PC-3 (cell line): Measurements from ENCODE around the gene DPF1. TPM values are rescaled to one million over a fixed set of nuclear protein-coding genes. Genes with fewer than 3 reads are reported as not detected.

Experiments
- ATAC-seq: fragments of 200-7000 bp; cut with Tn5 transposase; 2 replicates; pipeline ENCODE4 v1.9.1; 2020; ENCODE audit warnings: mild to moderate bottlenecking, moderate library complexity
- BruUV-seq: library from RNA; stranded (reverse); fragments of 400-500 nt; replicated peaks from 2 replicates; lab custom pipeline; 2021; lab: Mats Ljungman, UMichigan
- CTCF ChIA-PET: fragments of 300-600 bp; sonication (Branson Sonifier 250); formaldehyde crosslinking; loops from one replicate; lab custom pipeline; 2022; ENCODE audit warnings: antibody characterized with exemption; lab: Charles Lee
- POLR2A ChIA-PET: fragments of 300-600 bp; sonication (Branson Sonifier 250); formaldehyde crosslinking; loops from one replicate; lab custom pipeline; 2022; ENCODE audit warnings: antibody characterized with exemption; ENCODE audit not compliant: unreplicated experiment; lab: Charles Lee
- DNase-seq: peaks from one replicate; pipeline ENCODE4 v3.0.0-alpha.2; 2015
- H2AFZ ChIP-seq: fragments of 300-600 bp; sonication (generic); 2 replicates; pipeline ENCODE4 v1.6.0; 2016; ENCODE audit warnings: antibody characterized with exemption, low read length
- H3F3A ChIP-seq: fragments of 300-600 bp; sonication (generic); one replicate; pipeline ENCODE4 v1.6.0; 2017; ENCODE audit warnings: antibody characterized with exemption, low read length, control low read depth, mild to moderate bottlenecking; ENCODE audit not compliant: unreplicated experiment
- H3K27ac ChIP-seq: fragments of 300-600 bp; sonication (generic); 2 replicates; pipeline ENCODE4 v1.5.1; 2016; ENCODE audit warnings: mild to moderate bottlenecking, low read length
- H3K27me3 ChIP-seq: fragments of 300-600 bp; sonication (generic); 2 replicates; pipeline ENCODE4 v1.6.1; 2016; ENCODE audit warnings: low read length, mixed read lengths
- H3K36me3 ChIP-seq: fragments of 300-600 bp; sonication (generic); 2 replicates; pipeline ENCODE4 v1.6.1; 2016; ENCODE audit warnings: low read depth, mixed run types, low read length, mixed read lengths
- H3K4me1 ChIP-seq: fragments of 300-600 bp; sonication (generic); 2 replicates; pipeline ENCODE4 v1.5.1; 2016; ENCODE audit warnings: low read length; ENCODE audit not compliant: insufficient read depth
- H3K4me2 ChIP-seq: fragments of 300-600 bp; sonication (generic); 2 replicates; pipeline ENCODE4 v1.6.0; 2016; ENCODE audit warnings: low read length
- H3K4me3 ChIP-seq: fragments of 300-600 bp; sonication (generic); 2 replicates; pipeline ENCODE4 v1.5.1; 2016; ENCODE audit warnings: mild to moderate bottlenecking, low read length, mixed read lengths
- H3K79me2 ChIP-seq: fragments of 300-600 bp; sonication (generic); 2 replicates; pipeline ENCODE4 v1.6.1; 2017; ENCODE audit warnings: low read length, mixed read lengths
- H3K9ac ChIP-seq: fragments of 300-600 bp; sonication (generic); 2 replicates; pipeline ENCODE4 v1.6.0; 2016; ENCODE audit warnings: mild to moderate bottlenecking, low read length
- H3K9me2 ChIP-seq: fragments of 300-600 bp; sonication (generic); replicated peaks from 2 replicates; pipeline ENCODE4 v1.6.1; 2016; ENCODE audit warnings: mixed run types, low read length, mixed read lengths
- H3K9me3 ChIP-seq: fragments of 300-600 bp; sonication (generic); 2 replicates; pipeline ENCODE4 v1.6.1; 2016; ENCODE audit warnings: low read length, mixed read lengths
- H4K20me1 ChIP-seq: fragments of 300-600 bp; sonication (generic); 2 replicates; pipeline ENCODE4 v1.6.1; 2016; ENCODE audit warnings: low read length, mixed read lengths
- CTCF ChIP-seq: fragments of 300-600 bp; sonication (generic); conservative IDR thresholded peaks from 2 replicates; pipeline ENCODE4 v1.5.1; 2017; ENCODE audit warnings: antibody characterized with exemption, low read depth, mild to moderate bottlenecking, low read length
- EZH2 ChIP-seq: fragments of 300-600 bp; sonication (generic); IDR thresholded peaks from one replicate; pipeline ENCODE4 v1.6.1; 2017; ENCODE audit warnings: antibody characterized with exemption, mild to moderate bottlenecking, low read length; ENCODE audit not compliant: unreplicated experiment
- EZH2phosphoT487 ChIP-seq: fragments of 300-600 bp; sonication (generic); IDR thresholded peaks from 2 replicates; pipeline ENCODE4 v1.6.1; 2018; ENCODE audit warnings: mild to moderate bottlenecking, antibody characterized with exemption, low read length, borderline replicate concordance
- intact Hi-C: fragments of 100-400 bp; cut with micrococcal nuclease; formaldehyde crosslinking; loops from 2 replicates; pipeline ENCODE4 v1.9.0; 2023
- total RNA-seq: library from RNA; depleted of rRNA; stranded (reverse); fragments of >200 nt; gene quantifications from 2 replicates; pipeline ENCODE4 v1.2.3, GENCODE V29; 2014

The DPF1 gene
- total RNA-seq, 1 experiment from 2014 or later = 8.1 TPM

DNA sequence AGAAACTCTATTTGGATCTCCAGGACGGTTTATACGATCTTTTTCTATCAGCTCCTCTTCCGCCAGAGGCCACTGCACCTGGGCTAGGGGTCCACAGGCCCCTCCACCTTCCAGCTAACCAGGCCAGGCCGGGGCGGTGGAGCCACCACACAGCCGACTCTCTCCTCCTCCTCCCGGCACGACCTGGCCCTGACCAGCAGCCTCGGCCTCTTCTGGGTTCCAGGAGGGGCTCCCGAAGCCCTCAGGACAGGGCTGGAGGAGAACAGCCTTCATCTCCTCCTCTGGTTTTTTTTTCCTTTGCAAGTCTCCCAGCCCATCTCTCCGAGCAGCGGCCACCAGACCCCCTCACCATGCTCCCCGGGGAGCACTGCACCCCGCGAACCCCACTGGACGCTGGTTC, 17.1 kb downstream of the DPF1 start:
- CTCF ChIA-PET = no interaction called here
- Histone ChIP-seq H3K9me2 (no peaks in the 10 kb centered on the region), H4K20me1 (no peaks in the 10 kb centered on the region), H3K9ac (no peak overlapping the region), H3K4me2 (no peak overlapping the region), H3F3A (no peaks in the 10 kb centered on the region), H2AFZ (no peak overlapping the region), H3K27me3 (no peaks in the 10 kb centered on the region), H3K36me3 (no peaks in the 10 kb centered on the region; the same call in 1 of the 2 replicates), H3K4me3 (no peak overlapping the region), H3K4me1 (no peaks in the 10 kb centered on the region), H3K9me3 (no peaks in the 10 kb centered on the region), H3K27ac (no peak overlapping the region), H3K79me2 (no peaks in the 10 kb centered on the region)
- BruUV-seq = TSS peak; percentile 47
- DNase-seq (no peak), ATAC-seq (no peak)
- TF ChIP-seq CTCF (no peak), EZH2 (no peak), EZH2phosphoT487 (no peak)
- intact Hi-C loops = no loop called here
- POLR2A ChIA-PET = no interaction called here

- ChIA-PET CTCF (no interaction called here), POLR2A (no interaction called here)
- intact Hi-C loops = no loop called here
- Histone ChIP-seq H3F3A (no peaks in the 10 kb centered on the region), H3K9me3 (no peaks in the 10 kb centered on the region), H3K9me2 (no peaks in the 10 kb centered on the region), H4K20me1 (no peaks in the 10 kb centered on the region), H3K27me3 (no peaks in the 10 kb centered on the region), H3K4me1 (no peaks in the 10 kb centered on the region), H3K79me2 (no peaks in the 10 kb centered on the region), H3K36me3 (peaks cover 4% of the 10 kb centered on the region; the same call in 1 of the 2 replicates), H2AFZ (no peak overlapping the region), H3K4me2 (no peak overlapping the region), H3K27ac (no peak overlapping the region), H3K9ac (no peak overlapping the region), H3K4me3 (no peak overlapping the region)
- no TSS peak for BruUV-seq
- DNase-seq = no peak
- no peak for TF ChIP-seq EZH2
- TF ChIP-seq CTCF = no peak
- no peak for TF ChIP-seq EZH2phosphoT487
- ATAC-seq = no peak
Observed at GRCh38 chr19:38206006-38206745, 17.8 kb downstream of the DPF1 start.

DNA sequence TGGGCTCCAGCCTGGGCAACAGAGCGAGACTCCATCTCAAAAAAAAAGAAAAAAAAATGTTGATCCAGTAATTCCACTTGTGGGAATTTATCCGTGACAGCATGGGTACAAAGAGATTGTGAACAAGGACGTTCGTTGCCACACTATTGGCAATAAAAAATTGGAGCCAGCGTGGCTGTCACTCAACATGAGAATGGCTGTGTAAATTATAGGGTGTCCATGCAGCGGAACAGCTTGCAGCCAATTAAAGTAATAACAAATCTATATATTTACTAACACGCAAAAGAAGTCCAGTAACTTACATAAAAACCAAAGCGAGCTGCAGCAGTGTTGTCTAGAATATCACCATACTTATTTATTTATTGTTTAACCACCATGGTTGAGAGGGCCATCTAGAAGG, 19.3 kb downstream of the DPF1 start:
- no peak for ATAC-seq
- BruUV-seq = no TSS peak
- intact Hi-C loops = no loop called here

More for the DNA sequence above, 19.3 kb downstream of the DPF1 start:
- CTCF ChIA-PET = no interaction called here
- Histone ChIP-seq H3K9me3 (no peaks in the 10 kb centered on the region), H2AFZ (no peak overlapping the region), H3K79me2 (no peaks in the 10 kb centered on the region), H4K20me1 (no peaks in the 10 kb centered on the region), H3K27ac (no peak overlapping the region), H3K9me2 (no peaks in the 10 kb centered on the region), H3K27me3 (no peaks in the 10 kb centered on the region), H3K4me2 (no peak overlapping the region), H3K4me1 (no peaks in the 10 kb centered on the region), H3K9ac (no peak overlapping the region), H3K36me3 (peaks cover 4% of the 10 kb centered on the region; the same call in 1 of the 2 replicates), H3F3A (no peaks in the 10 kb centered on the region), H3K4me3 (no peak overlapping the region)
- TF ChIP-seq EZH2 (no peak), CTCF (no peak), EZH2phosphoT487 (no peak)
- POLR2A ChIA-PET = no interaction called here
- no peak for DNase-seq
